LNCaP clone FGC (cell line): ENCODE data around the gene FMNL3.
"Not testable (repeated sequence)": the region's sequence is repeated elsewhere in the genome, so short reads cannot be mapped to it uniquely, and the experiment has no call there.

Source experiments
- DNase-seq: peaks from one replicate; pipeline ENCODE4 v3.0.0-alpha.2; 2011; ENCODE audit warnings: low read depth
- H3K4me3 ChIP-seq: 2 replicates; pipeline ENCODE4 v1.5.1; 2011; ENCODE audit warnings: mild to moderate bottlenecking, low read depth, low read length, control low read depth
- CTCF ChIP-seq: IDR thresholded peaks from 2 replicates; pipeline ENCODE4 v1.5.1; 2012; ENCODE audit warnings: mild to moderate bottlenecking; ENCODE audit not compliant: control insufficient read depth, insufficient read depth; ENCODE audit errors: extremely low read depth

FMNL3 gene

GRCh38 chr12:49615725-49616124, 91.5 kb downstream of the FMNL3 start:
- H3K4me3 ChIP-seq = no peak overlapping the region
- TF ChIP-seq CTCF = no peak
- DNase-seq = no peak

- H3K4me3 ChIP-seq = no peak overlapping the region
- TF ChIP-seq CTCF = no peak
- no peak for DNase-seq
These were observed 95.0 kb downstream of the FMNL3 start for GRCh38 chr12:49612210-49612609.

GRCh38 chr12:49610785-49611184, 96.4 kb downstream of the FMNL3 start:
- DNase-seq, H3K4me3 ChIP-seq: not testable (repeated sequence)

GRCh38 chr12:49609875-49610154, 97.4 kb downstream of the FMNL3 start:
- H3K4me3 ChIP-seq = no peak overlapping the region
- TF ChIP-seq CTCF = peak; percentile 59
- no peak for DNase-seq

- no peak for DNase-seq
- H3K4me3 ChIP-seq = no peak overlapping the region
- no peak for TF ChIP-seq CTCF
These were observed 97.9 kb downstream of the FMNL3 start for GRCh38 chr12:49609059-49609874.

GRCh38 chr12:49605539-49605938, 101.7 kb downstream of the FMNL3 start, which contains the start of gene FAM186B:
FAM186B (minus strand) TSS chr12:49605639; CDS start chr12:49605477, 162 bp downstream.
- DNase-seq, H3K4me3 ChIP-seq: not testable (repeated sequence)

GRCh38 chr12:49604856-49605255, 102.3 kb downstream of the FMNL3 start:
- no peak for DNase-seq
- no peak overlapping the region for H3K4me3 ChIP-seq

More at GRCh38 chr12:49604856-49605255, 102.3 kb downstream of the FMNL3 start:
- TF ChIP-seq CTCF = no peak
